HG03521 (cell line): ENCODE data around the gene MACROH2A2.
"Not testable (repeated sequence)": the region's sequence is repeated elsewhere in the genome, so short reads cannot be mapped to it uniquely, and the experiment has no call there.

Source experiments
- ATAC-seq: cut with Tn5 transposase; IDR thresholded peaks from one replicate; pipeline ENCODE4 v1.9.1; 2021; ENCODE audit warnings: mild to moderate bottlenecking, moderate library complexity; ENCODE audit not compliant: unreplicated experiment

MACROH2A2 gene

DNA sequence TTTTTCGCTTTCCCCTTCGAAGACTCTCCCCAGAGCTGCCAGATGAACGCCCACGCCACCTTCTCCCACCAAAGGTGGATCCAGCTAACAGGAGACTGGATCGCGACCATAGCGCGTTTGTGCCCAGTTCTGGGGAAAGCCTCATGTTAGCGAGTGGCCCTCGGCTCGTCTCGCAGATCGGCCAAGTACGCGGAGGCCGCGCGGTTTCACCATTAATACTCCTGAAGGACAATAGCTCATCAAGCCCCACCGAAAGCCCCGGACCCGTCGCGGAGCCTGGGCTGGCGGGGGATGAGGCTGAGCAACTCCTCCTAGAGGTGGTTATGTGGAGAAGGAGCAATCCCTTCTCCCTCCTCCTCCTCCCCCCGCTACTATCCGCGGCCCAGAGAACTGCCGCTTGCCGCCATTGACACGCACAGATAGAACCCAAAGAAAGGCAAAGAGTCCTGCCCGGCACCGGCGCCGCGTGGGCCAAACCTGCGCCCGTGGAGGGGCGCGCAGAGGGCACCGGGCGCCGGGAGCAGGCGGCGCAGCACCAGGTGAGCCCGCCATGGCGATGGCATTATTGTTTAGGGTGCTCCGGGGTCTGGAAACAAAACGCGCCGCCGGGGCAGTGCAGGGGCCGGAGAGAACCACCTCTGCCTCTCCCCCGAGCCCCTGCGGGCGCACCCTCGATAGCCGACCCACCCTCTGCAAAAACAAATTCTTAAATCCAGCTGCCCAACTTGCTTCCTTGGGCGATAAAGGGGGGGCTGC, at the start of gene MACROH2A2:
MACROH2A2 (plus strand) TSS at position 385 of the 756 bp plus-strand sequence. CDS start 22,813 bp downstream, outside the sequence.
- no peak for ATAC-seq

DNA sequence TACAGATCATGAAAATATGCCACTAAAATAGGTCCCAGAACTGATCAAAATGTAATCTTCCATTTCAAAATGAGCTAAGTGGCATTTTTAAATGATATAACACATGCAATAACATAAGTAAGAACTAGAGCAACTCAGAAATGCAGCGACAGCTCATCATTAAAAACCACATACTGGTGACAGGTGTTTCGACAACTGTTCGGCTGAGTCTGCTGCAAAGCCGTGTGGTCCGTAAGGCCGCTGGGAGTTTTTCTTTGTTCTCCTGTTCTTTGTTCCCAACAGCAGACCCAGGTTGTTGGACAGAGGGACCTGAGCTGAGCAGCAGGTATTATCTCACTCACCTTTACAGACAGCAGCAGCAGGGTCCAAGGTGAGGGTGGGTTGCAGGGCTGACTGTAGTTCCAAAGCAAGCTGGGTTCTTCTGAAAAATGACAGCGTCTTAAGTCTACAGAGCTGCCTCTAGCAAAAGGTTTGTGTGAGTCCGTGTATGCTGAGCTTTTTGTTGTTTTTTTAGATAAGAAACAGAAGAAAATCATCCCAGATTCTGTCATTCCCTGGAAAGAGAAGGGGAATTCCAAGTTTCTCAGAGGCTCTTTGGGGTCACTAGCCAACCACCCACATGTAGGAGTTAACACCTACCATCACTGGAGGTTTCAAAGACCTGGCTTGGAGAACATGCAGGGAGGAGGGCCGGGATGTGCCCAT, 45.4 kb upstream of the MACROH2A2 start:
- ATAC-seq, result no peak

- ATAC-seq, result no peak
These were observed 21.4 kb upstream of the MACROH2A2 start for GRCh38 chr10:70031215-70031614.

- no peak for ATAC-seq
These were observed 19.9 kb upstream of the MACROH2A2 start for GRCh38 chr10:70032667-70033289.

GRCh38 chr10:70034232-70034631, 18.4 kb upstream of the MACROH2A2 start:
- ATAC-seq, result no peak

DNA sequence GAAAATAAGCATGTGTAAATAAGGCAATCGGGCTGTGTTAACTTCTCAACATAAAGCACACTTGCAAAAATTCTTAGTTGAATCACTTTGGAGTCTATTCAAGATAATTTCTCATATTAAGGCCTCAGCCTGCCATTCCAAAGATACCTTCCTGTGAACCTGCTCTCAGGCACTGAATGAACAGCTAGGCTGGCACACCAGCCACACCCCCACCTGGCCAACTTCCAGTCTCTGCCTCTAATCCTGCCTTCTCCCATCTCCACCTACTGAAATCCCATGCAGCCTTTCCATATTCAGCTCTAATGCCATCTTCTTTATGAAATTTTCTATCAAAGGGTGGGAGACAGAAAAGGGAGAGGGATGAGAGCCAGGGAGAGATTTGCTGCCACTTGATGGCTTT, 17.1 kb upstream of the MACROH2A2 start:
- ATAC-seq, result no peak

- no peak for ATAC-seq
These were observed 13.7 kb upstream of the MACROH2A2 start for GRCh38 chr10:70038923-70039322.

- no peak for ATAC-seq
These were observed 11.6 kb upstream of the MACROH2A2 start for GRCh38 chr10:70041016-70041415.

DNA sequence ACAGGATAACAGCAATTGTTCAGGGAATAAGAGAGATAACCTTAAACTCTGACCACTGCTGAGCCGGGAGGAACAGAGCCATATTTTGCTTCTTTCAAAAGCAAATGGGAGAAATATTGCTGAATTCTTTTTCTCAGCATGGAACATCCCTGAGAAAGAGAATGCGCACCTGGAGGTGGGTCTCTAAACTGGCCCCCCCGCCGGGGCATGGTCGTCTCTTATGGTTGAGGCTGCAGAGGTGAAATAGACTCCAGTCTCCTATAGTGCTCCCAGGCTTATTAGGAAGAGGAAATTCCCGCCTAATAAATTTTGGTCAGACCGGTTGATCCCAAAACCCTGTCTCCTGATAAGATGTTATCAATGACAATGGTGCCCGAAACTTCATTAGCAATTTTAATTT, 10.9 kb upstream of the MACROH2A2 start:
- ATAC-seq, result not testable (repeated sequence)

DNA sequence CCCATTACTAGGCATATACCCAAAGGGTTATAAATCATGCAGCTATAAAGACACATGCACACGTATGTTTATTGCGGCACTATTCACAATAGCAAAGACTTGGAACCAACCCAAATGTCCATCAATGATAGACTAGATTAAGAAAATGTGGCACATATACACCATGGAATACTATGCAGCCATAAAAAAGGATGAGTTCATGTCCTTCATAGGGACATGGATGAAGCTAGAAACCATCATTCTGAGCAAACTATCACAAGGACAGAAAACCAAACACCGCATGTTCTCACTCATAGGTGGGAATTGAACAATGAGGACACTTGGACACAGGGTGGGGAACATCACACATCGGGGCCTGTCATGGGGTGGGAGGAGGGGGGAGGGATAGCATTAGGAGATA, 5.6 kb upstream of the MACROH2A2 start:
- ATAC-seq, result not testable (repeated sequence)

DNA sequence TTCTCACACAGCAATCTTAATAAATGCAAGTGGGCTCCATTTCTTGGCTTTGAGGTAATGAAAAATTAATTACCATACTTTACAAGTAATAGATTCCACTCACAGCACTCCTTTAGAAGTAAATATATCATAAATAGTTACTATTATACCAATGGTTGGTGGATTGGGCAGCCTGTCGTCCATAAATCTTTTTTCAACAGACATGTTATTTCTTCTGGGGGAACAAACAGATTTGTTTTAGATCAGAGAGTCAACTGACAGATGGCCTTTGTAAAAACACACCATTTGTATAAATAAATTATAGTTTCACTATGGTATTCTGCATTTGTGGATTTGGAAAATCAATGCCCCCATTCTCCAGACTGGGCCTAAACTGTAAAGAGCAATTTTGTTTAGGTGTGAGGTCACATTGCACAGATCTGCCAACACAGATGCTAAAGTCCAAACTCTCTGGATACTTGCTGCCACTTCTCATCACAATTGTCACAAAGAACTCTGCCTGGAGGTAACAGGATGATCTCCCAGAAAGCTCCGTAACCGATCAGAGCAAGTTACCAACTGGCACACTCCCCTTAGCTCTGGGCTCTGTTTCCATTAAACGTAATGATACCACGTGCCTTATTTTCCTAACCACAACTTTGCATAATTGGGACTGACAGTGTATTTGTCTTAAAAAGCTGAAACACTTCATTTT, 4.5 kb upstream of the MACROH2A2 start:
- no peak for ATAC-seq

DNA sequence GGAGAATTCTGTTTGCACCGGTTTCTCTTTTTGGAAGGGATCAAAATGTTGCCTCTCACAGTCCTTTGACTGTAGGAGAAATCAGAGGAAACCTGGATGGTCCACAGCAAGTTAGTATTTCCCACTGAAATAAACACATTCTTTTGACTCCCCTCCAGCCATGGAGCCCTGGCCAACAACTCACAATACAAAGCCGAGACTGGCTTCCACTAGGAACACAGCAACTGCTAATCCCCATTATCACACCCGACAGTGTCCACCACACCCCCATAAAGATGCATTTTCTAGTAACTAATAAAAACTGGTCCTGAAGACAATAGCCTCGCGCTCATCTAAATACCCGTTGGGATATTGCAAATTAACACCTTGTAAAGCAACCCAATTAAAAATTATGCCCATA, 798 bp upstream of the MACROH2A2 start:
- ATAC-seq, result no peak

- ATAC-seq, result no peak
These were observed 683 bp downstream of the MACROH2A2 start for GRCh38 chr10:70053218-70053840.

GRCh38 chr10:70053841-70054288, 1.2 kb downstream of the MACROH2A2 start:
- no peak for ATAC-seq

DNA sequence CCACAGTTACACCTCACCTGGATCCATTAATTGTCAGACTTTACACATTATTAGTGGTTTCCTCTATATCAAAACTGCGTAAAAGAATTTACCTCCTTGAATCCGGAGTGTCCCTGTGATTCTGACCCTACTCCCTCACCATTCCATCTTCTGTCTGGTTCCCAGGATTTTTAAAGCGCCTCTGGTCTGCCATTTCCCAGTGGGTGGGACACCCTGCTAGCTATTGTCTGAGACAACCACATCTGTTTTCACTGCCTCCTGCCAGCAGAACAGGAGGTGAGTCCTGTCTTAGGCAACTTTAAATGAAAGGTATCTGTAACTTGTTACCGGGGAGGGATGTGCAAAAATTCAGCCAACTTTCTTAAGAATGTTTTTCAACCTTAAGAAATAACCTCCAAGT, 2.3 kb downstream of the MACROH2A2 start:
- no peak for ATAC-seq

DNA sequence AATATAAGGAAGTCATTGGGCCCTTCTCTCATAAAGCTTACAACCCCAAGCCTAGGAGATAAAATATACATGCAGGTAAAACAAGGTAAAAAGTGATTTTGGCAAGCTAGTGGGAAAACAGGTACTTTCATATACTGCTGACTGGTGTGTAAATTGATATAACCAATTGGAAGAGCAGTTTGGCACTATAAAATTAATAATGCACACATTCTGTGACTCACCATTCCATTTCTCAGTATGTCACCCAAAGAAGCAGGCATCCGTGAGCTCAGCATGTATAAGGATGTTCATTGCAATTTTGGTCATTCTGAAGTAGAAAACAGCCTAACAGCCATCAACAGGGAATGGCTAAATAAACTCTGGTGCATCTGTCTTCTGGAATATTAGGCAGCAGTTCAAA, 2.9 kb downstream of the MACROH2A2 start:
- no peak for ATAC-seq

DNA sequence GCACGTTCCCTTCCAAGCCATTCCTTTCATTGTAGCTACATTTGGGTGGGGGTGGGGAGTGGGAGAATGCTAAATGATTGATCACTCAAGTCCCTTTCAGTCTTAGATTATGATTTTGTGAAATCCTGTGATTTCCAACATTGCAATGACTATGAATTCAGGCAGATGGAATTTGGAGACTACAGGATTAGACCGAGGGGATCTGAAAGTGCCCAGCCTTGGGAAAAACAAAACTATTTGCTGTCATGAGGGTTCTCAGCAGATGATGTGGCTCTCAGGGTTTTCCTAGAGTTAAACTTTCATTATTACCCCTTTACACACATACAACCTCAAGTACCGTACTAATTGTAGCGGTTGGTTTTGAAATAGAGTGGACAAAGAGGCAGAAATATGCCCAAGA, 4.7 kb downstream of the MACROH2A2 start:
- no peak for ATAC-seq

DNA sequence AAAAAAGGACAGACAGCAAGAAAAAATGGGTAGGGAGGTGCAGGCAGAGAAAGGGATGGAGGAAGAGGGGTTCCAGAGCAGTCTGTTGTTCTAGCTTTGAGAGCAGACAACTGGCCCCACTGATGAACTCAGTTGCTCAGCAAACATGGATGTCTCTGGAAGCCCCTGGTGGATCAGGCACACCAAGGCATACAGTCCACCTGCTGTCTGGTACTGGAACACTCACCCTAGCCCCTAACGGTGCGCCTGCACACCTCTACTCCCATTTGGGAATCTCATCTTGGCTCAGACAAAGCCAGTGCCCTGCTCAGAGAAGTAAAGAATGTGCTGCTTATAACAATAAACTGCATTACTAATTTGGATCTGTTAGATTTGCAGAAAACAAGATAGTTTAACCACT, 7.7 kb downstream of the MACROH2A2 start:
- ATAC-seq, result no peak

DNA sequence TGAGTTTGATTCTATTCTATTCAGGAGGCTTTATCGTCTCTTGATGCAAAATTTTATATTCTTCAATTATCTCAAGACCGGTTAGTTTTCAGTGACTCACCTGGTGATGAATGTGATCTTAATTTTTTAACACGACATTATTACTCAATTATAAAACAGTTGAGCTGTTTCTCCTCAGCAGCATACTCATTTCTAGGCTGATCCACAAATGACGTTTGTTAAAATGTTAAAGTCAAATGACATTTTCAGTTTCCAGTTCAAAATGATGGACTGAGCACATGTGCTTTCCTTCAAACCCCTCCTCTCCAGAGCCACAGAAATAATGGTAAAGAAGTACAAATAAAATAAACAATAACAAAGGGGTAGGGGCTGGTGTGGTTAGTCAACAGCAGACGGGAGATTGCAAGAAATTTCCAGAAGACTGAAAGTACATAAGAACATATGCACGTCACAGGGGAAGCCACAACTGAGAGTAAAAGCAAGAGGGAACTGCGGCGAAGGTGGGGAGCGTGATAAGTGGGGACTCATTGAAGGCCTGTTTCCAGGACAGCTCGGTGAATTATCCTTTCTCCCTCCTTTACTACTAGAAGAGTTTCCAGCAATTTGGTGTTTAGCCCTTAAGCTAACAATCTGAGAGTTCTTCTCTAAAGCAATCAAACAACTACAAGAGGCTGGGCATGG, 10.9 kb downstream of the MACROH2A2 start:
- ATAC-seq, result no peak

GRCh38 chr10:70064486-70064885, 11.8 kb downstream of the MACROH2A2 start:
- ATAC-seq, result no peak
